Caco-2 (cell line): ENCODE results near the gene STARD10. TPM values are rescaled to one million over a fixed set of nuclear protein-coding genes. Genes with fewer than 3 reads are reported as not detected.

ENCODE experiments used
- Bru-seq: library from RNA; stranded (reverse); fragments of 400-500 nt; gene quantifications from one replicate; lab custom pipeline; 2021; lab: Mats Ljungman, UMichigan
- BruChase-seq, 2 experiments: library from RNA; stranded (reverse); fragments of 400-500 nt; gene quantifications; one replicate each; lab custom pipeline; 2021; lab: Mats Ljungman, UMichigan
- BruUV-seq: library from RNA; stranded (reverse); fragments of 400-500 nt; replicated peaks from 2 replicates; lab custom pipeline; 2021; lab: Mats Ljungman, UMichigan
- CTCF ChIA-PET: fragments of 300-600 bp; sonication (Branson Sonifier 250); formaldehyde crosslinking; loops from one replicate; lab custom pipeline; 2022; ENCODE audit warnings: antibody characterized with exemption; lab: Charles Lee
- POLR2A ChIA-PET: fragments of 300-600 bp; sonication (Branson Sonifier 250); formaldehyde crosslinking; loops from one replicate; lab custom pipeline; 2022; ENCODE audit warnings: antibody characterized with exemption; lab: Charles Lee
- DNase-seq, 2 experiments: peaks; one replicate each; pipeline versions ENCODE4 v3.0.0 to v3.0.0-alpha.2; 2020 to 2022
- H3K27me3 ChIP-seq: replicated peaks from 2 replicates; pipeline ENCODE4 v1.6.0; 2011; ENCODE audit warnings: low read length; ENCODE audit not compliant: control insufficient read depth, insufficient read depth
- H3K36me3 ChIP-seq: 2 replicates; pipeline ENCODE4 v1.5.1; 2011; ENCODE audit warnings: low read length; ENCODE audit not compliant: control insufficient read depth, insufficient read depth
- H3K4me1 ChIP-seq: fragments of 250-450 bp; sonication (Bioruptor Pico); 2 replicates; pipeline ENCODE4 v1.5.1; 2020; ENCODE audit warnings: mild to moderate bottlenecking
- H3K4me3 ChIP-seq: 2 replicates; pipeline ENCODE4 v1.5.1; 2011; ENCODE audit warnings: low read depth, mild to moderate bottlenecking, control low read depth, low read length
- H3K9me3 ChIP-seq: fragments of 250-450 bp; sonication (Bioruptor Pico); 2 replicates; pipeline ENCODE4 v1.5.1; 2020; ENCODE audit warnings: mild to moderate bottlenecking, moderate library complexity
- H3K27ac Mint-ChIP-seq: one replicate; pipeline ENCODE4 v1.8.0; 2022; ENCODE audit warnings: mixed read lengths; ENCODE audit not compliant: unreplicated experiment
- H3K27me3 Mint-ChIP-seq: one replicate; pipeline ENCODE4 v1.8.0; 2022; ENCODE audit warnings: mixed read lengths; ENCODE audit not compliant: insufficient read depth, unreplicated experiment
- H3K36me3 Mint-ChIP-seq: one replicate; pipeline ENCODE4 v1.8.0; 2022; ENCODE audit warnings: mild to moderate bottlenecking, mixed read lengths; ENCODE audit not compliant: insufficient read depth, unreplicated experiment
- H3K4me1 Mint-ChIP-seq: one replicate; pipeline ENCODE4 v1.8.0; 2022; ENCODE audit warnings: low read depth, mixed read lengths; ENCODE audit not compliant: unreplicated experiment
- H3K4me3 Mint-ChIP-seq: one replicate; pipeline ENCODE4 v1.8.0; 2022; ENCODE audit warnings: mild to moderate bottlenecking, moderate library complexity, mixed read lengths; ENCODE audit not compliant: unreplicated experiment
- H3K9me3 Mint-ChIP-seq: one replicate; pipeline ENCODE4 v1.8.0; 2022; ENCODE audit warnings: mixed read lengths; ENCODE audit not compliant: unreplicated experiment
- CTCF ChIP-seq, 2 experiments: fragments of 200-600 bp in 1 of 2; IDR thresholded peaks; 1 replicate in 1 of 2; 2 replicates in 1 of 2; pipeline versions ENCODE4 v1.5.1 to v1.8.0; 2011 to 2022; ENCODE audit warnings: antibody characterized with exemption in 1 of 2, control low read depth in 1 of 2, inconsistent platforms in 1 of 2, low read depth in 1 of 2, low read length in 1 of 2, mild to moderate bottlenecking in 1 of 2, moderate library complexity in 1 of 2; ENCODE audit not compliant: insufficient read depth in 1 of 2, severe bottlenecking in 1 of 2, unreplicated experiment in 1 of 2
- intact Hi-C: fragments of 100-400 bp; cut with micrococcal nuclease; formaldehyde crosslinking; loops from one replicate; pipeline ENCODE4 v1.10.0; 2022; ENCODE audit not compliant: unreplicated experiment
- long read RNA-seq: library from polyadenylated mRNA; stranded (forward); transcript quantifications from one replicate; pipeline ENCODE4 v2.0.0, GENCODE V29; 2022
- total RNA-seq: library from RNA; stranded (reverse); gene quantifications from 2 replicates; pipeline ENCODE4 v1.2.3, GENCODE V29; 2022

The STARD10 gene
- 492 and 501 TPM in 2 replicates for total RNA-seq
- percentile 97 among the genes with signal in this experiment for Bru-seq, nascent RNA
- percentile 98 among the genes with signal in this experiment for BruChase-seq, experiment 1, labeled RNA remaining after a 2-hour chase
- percentile 99 among the genes with signal in this experiment for BruChase-seq, experiment 2, labeled RNA remaining after a 6-hour chase
- long read RNA-seq, transcript STARD10-220 (7 exons, 1,085 nt): minor isoform, 15 of 1,496 reads
- long read RNA-seq, transcript STARD10-202 (2 exons, 541 nt): minor isoform, 6 of 1,496 reads
- long read RNA-seq, transcript STARD10-210 (7 exons, 1,100 nt): major isoform, 699 of 1,496 reads
- long read RNA-seq, transcript STARD10-217 (3 exons, 506 nt): minor isoform, 404 of 1,496 reads
- long read RNA-seq, partial matches to known transcripts: 232 of 1,496 reads
- long read RNA-seq, other reads (novel, unspliced or antisense): 126 of 1,496 reads

DNA sequence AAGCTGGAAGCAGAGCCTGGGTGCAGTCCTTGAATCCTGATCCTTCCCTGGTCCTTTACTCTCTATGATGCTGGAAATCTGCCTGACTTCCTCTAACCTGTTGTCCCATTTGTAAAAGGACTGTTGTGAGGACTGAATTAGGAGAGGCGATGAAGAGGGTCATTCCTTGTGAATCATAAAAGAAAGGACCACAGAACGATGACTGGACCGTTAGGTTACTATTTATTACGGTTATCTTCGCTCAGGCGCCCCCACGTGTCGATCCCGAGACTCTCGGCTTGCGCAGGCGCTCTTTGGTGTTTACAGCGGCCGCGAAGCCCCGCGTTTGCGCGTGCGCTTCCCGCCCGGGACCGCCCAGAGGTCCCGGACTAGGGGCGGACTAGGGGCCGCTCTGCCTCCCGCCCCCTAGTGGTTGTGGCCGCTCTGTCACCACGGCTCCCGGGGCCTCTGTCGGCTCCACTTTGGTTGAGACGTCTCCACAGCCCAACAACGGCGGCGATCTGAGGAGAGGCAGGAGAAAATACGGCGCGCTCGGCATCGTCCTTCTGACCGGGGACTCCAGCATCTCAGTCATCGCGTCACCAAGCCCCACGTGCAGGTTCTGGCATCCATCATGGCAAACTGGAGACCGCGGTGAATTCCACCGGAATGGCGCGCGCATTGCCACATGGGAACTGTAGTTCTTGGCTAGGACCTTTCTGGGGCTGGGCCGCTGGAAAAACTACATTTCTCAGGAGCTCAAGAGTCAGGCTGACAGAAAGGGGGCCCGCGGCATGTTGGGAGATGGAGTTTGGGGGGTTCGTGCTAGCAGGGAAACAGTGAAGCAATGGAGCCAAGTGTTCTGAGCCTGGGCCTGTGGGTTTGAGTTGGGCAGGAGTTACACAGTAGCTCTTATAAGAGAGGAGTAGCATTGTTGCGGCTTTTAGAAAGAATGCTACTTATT is at the start of gene STARD10:
STARD10 (minus strand) TSS at position 623 of the 943 bp plus-strand sequence. CDS start 12,866 bp downstream, outside the sequence.
- Histone ChIP-seq H3K36me3 (no peaks in the 10 kb centered on the region), H3K4me3 (peak within 1 kb of the TSS; percentile 66), H3K4me1 (peaks cover 26% of the 10 kb centered on the region), H3K27me3 (no peaks in the 10 kb centered on the region), H3K9me3 (no peaks in the 10 kb centered on the region)
- peak; percentile 99 to 100 for TF ChIP-seq CTCF (IDR thresholded peaks at IDR 0.05; ENCODE audit: insufficient read depth in 1 of 2, low read depth in 1 of 2, low read length in 1 of 2, severe bottlenecking in 1 of 2, unreplicated experiment in 1 of 2)
- peak within 1 kb of the TSS; percentile 91 for H3K27ac Mint-ChIP-seq
- H3K36me3 Mint-ChIP-seq: peaks cover 4% of the 10 kb centered on the region
- peaks cover 21% of the 10 kb centered on the region for H3K4me1 Mint-ChIP-seq
- CTCF ChIA-PET: interaction anchor here (0.6 to 4.0 kb wide), 35 partner anchors 7 to 451 kb away, joined by 3 to 74 read pairs (median 4); partner anchors contain the start of gene ARAP1
- no peaks in the 10 kb centered on the region for H3K9me3 Mint-ChIP-seq
- BruUV-seq: TSS peak; percentile 91
- DNase-seq: peak; percentile 97 to 99
- peak within 1 kb of the TSS; percentile 82 for H3K4me3 Mint-ChIP-seq
- POLR2A ChIA-PET: interaction anchor here (0.6 to 1.8 kb wide), 9 partner anchors 8 to 359 kb away, joined by 3 to 11 read pairs (median 4); partner anchors contain the start of gene ARAP1
- no peaks in the 10 kb centered on the region for H3K27me3 Mint-ChIP-seq
- intact Hi-C loops: loop anchor here (1.0 kb wide), 6 partner anchors 7 to 68 kb away; partner anchors contain the start of gene ARAP1

DNA sequence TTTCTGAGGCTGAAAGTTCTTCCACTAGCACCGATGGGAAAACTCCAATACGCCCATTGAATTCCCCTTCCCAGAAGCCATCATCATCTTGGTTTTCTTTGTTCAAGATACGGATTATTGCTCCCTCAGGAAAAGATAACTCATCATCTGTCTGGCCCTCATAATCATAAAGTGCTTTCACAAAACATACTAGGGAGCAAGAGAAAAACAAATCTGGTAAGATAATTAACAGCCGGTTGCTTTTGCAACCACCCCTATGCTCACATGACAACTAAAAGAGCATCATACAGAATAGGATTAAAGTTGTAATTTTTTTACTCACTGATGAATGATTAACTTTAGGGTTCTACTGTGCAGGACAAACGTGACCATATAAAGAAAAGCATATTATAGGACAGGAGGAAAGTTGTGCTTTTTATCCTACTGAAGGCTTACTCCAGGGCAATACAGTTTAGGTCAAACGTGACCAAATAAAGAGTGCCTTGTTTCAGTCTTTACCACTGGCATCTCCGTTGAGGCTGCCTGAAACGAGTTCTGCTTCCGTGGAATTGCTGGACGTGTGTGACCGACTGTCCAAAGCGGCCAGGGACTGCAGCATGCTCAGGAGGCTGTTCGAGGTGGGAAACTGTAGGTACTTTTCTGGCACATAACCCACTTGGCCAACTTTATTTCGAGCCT is 48.9 kb upstream of the STARD10 start:
- intact Hi-C loops: no loop called here
- Histone ChIP-seq H3K36me3 (no peaks in the 10 kb centered on the region), H3K4me3 (no peak overlapping the region), H3K9me3 (no peaks in the 10 kb centered on the region), H3K27me3 (no peaks in the 10 kb centered on the region), H3K4me1 (no peaks in the 10 kb centered on the region)
- Mint-ChIP-seq H3K4me3 (no peak overlapping the region), H3K27ac (no peak overlapping the region), H3K36me3 (peaks cover 6% of the 10 kb centered on the region), H3K4me1 (no peaks in the 10 kb centered on the region), H3K27me3 (no peaks in the 10 kb centered on the region), H3K9me3 (no peaks in the 10 kb centered on the region)
- BruUV-seq: no TSS peak
- ChIA-PET POLR2A (no interaction called here), CTCF (interaction anchor here (0.5 kb wide), 1 partner anchor 75 kb away, joined by 3 read pairs; no protein-coding TSS in a partner anchor)
- DNase-seq: no peak
- no peak for TF ChIP-seq CTCF (IDR thresholded peaks at IDR 0.05; ENCODE audit: insufficient read depth in 1 of 2, low read depth in 1 of 2, low read length in 1 of 2, severe bottlenecking in 1 of 2, unreplicated experiment in 1 of 2)
